Muscle of arm (tissue), 12 donors: Measurements from ENCODE around the gene HACD3. TPM values are rescaled to one million over a fixed set of nuclear protein-coding genes. Genes with fewer than 3 reads are reported as not detected.
A peak's percentile ranks its signal among the peaks of the same experiment; 100 is the strongest.
"Not testable (repeated sequence)": the region's sequence is repeated elsewhere in the genome, so short reads cannot be mapped to it uniquely, and the experiment has no call there.

ENCODE experiments used
- DNase-seq: peaks from one replicate; pipeline ENCODE4 v3.0.0-alpha.2; 2013
- polyA plus RNA-seq, 12 donors: library from polyadenylated mRNA; unstranded; fragments of 120-200 nt; gene quantifications; one replicate each; pipeline ENCODE4 v1.2.1, GENCODE V29; 2013; ENCODE audit not compliant: insufficient read length in 12 of 12

Gene HACD3
- polyA plus RNA-seq, 12 donors, result 36.9 to 61.7 (median 51.4) TPM; not detected in 1

DNA sequence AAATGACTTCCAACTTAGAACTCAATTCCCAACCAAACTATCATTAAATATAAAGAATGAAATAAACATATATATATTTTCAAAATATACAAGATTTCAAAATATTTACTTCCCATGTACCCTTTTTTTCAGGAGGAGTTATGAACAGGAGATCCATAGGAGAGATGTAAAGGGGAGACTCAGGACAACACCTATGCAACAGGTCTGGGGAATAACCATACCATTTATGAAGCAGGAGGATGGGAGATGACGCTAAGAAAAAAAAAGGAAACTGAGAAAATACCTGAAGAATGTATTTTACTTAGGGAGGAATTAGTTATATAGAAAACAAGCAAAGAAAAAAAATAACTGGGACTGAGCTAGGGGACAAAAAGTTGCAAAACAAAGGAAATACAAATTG is 56.8 kb downstream of the HACD3 start:
- no peak for DNase-seq

DNA sequence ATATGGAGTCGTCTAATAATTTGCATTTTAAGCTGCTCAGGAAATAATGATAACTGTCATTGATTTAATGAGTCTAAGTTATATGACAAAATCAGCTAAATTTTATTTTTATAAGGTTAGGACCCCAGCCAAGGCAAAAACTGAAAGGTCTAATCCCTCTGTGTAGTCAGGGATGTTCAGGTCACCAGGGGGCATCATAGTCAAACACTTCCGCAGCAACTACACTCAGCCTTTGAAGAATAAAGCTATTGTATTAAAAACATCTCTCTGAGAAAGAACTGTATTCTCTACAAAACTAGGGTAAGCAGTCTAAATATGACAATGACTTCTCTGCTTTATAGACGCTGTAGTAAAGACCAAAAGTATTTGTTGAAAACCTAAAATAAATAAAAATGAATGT is 65.7 kb downstream of the HACD3 start:
- no peak for DNase-seq

- DNase-seq, result no peak
Measured at GRCh38 chr15:65598468-65598867, 68.2 kb downstream of the HACD3 start.

DNA sequence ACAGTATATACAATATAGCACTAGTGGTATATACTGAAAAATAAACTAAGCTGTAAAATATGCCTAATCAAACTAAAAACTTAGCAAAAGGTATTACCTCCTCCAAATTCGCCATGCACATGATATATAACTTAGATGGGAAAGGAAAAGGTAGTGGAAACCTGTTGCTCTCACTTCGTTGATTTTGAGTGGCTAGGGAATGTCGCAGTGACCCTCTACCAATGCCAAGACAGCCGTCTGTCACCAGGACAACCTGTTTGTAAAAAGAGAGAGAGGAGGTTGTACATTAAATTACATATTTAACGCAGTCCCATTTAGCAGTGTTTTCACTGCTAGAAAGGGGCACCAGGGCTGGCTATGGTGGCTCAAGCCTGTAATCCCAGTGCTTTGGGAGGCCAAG is 69.4 kb downstream of the HACD3 start:
- no peak for DNase-seq

DNA sequence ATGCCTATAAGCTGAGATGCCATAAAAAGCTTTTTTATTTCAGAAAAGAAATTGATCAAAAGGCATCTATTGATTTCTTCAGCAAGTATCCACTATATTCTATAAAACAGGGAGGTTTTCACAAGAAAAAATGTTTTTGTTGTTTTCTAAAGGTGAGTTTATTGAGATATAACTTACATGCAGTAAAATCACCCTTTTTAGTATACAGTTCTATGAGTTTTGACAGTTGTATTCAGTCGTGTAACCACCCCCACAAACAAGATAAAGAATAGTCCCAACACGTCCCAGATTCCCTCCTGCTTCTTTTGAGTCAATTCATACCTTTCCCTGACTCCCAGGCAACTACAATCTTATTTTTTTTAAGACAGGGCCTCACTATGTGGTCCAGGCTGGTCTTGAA is 72.9 kb downstream of the HACD3 start:
- no peak for DNase-seq

DNA sequence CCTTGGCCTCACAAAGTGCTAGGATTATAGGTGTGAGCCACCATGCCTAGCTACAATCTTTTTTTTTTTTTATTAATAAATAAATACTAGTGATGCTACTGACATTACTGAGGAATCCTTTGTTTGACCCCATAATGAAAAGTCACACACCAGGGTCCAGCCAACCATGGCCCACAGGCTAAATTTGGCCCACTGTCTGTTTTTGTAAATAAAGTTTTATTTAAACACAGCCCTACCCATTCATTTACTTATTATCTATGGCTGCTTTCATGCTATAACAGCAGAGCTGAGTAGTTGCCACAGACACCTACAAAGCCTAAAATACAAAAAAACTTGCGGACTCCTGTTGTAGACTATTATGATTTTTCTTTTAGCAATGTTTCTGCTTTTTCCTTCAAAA is 73.3 kb downstream of the HACD3 start:
- DNase-seq, result no peak

- peak; percentile 97 for DNase-seq
Measured at GRCh38 chr15:65610871-65611718, 80.8 kb downstream of the HACD3 start, which contains the start of gene INTS14. Gene INTS14 (minus strand): TSS chr15:65611131. CDS start chr15:65607380, 3,751 bp downstream.

- no peak for DNase-seq
Measured at GRCh38 chr15:65611888-65612615, 81.8 kb downstream of the HACD3 start.

DNA sequence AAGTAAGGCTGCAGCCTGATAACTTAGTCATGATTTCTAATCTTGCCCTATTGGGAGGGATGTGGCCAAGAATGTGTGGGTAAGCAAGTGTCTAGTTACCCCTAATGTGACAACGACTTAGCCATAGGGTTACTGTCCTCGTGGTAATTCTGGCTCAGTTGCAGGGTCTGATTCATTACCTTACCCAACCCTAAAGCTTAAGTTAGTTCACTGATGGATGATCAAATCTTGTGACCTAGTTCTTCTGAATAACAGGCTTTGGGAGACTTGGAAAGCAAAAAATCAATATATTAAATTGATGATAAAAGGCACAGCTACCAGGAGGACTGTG is 82.3 kb downstream of the HACD3 start:
- no peak for DNase-seq

DNA sequence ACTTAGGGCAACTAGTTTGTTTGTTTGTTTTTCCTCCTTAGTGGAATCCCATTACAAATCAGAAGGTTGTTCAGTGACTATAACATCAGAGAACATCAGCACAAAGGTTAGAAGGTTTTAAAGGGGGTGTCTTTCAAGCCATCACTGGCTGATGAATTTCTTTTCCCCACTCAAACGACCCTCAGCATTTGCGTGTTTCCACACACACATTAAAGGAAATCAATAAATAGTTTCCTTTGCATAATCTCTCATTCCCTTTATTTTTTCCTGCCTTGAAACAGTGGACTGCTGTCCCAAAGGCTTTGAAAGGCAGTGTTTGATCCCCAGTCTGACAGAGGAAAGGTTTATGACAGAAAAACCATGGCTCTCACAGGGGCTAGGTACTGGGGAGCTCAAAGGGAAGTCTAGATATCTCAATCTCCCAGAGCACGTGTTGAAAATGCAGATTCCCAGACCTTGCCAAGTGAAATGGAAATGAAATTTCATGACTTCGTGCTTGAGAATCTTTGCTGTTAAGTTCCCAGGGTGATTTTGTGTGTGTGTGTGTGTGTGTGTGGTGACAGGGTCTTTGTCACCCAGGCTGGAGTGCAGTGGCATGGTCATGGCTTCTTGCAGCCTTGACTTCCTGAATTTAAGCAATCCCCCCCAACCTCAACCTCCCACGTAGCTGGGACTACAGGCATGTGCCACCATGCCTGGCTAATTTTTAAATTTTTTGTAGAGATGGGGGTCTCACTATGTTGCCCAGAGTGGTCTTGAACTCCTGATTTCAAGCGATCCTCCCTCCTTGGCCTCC is 82.9 kb downstream of the HACD3 start:
- DNase-seq, result no peak

GRCh38 chr15:65615887-65616286 is 85.6 kb downstream of the HACD3 start:
- DNase-seq, result not testable (repeated sequence)

DNA sequence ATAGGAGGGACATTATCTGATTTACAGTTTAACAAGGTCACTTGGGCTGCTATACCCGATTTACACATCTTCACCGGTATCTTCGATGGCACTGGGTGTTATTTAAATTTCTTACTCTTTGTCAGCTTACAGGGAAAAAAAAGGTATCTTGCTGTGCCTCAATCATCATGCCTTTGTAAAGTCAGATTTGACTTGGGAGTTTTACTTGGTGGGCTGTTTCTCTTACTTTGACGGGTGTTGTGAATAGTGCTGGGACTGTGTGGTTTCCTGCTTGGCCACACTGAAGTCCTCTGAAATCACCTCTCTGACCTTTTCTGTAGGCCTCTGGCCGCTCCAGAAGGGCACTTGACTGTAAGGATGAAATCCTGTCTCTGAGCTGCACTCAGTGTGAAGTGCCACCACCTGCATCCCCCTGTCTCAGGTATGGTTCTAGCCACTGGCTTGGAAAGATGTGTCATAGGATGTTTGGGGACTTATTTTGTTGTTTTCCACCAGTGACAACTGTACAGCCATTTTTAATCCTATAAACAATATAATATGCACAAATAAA is 88.4 kb downstream of the HACD3 start:
- DNase-seq, result no peak

DNA sequence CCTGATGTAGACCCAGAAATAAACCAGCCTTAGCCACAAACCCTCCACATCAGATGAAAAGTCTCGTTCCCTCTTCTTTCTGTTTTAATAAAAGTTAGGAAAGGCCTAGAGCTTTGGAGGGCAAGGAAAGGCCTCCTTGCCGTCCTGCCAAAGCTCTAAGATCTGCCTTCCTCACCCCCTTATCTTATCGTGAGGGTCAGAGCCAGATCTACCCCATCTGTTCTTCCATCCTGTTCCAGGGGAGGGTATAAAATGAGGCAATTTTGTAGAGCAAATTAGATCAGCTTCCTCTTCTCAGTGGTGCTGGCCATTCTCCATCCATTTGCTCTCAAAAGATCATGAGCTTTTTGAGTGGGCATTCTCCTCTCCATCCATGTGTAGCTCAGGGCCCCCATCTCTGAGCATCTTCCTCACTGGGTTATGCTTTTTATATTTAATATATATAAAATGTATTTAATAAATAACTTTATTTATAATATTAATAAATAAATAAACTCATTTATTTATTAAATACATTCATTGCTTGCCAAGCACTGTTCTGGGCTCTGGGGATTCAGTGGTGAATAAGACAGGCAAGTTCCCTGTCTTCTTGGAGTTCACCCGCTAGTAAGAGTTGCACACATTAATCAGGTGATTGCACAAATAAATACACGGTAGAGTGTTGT is 89.5 kb downstream of the HACD3 start:
- no peak for DNase-seq

GRCh38 chr15:65620833-65621232 is 90.6 kb downstream of the HACD3 start:
- DNase-seq, result no peak

DNA sequence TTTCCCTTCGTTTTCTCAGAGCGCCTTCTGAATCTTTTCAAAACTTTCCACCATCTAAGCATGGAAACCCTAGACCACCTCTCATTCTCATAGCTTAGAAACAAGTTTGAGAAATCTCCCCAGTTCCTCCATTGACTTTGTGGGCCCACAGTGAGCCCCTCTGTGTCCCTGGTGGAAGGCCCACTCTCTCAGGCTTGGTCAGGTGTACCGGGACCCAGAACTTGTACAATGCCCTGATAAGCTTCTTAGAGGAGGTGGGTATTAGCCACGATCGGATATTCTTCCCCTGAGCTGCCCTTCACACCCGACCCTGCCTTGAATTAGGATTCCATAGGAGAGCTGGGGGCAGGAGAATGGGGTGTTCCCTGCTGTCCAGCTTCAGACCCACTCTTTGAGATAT is 91.4 kb downstream of the HACD3 start, which contains the start of gene SLC24A1:
Gene SLC24A1 (plus strand): TSS at position 301 of the 400 bp plus-strand sequence. CDS start 2,143 bp downstream, outside the sequence.
- DNase-seq, result no peak

DNA sequence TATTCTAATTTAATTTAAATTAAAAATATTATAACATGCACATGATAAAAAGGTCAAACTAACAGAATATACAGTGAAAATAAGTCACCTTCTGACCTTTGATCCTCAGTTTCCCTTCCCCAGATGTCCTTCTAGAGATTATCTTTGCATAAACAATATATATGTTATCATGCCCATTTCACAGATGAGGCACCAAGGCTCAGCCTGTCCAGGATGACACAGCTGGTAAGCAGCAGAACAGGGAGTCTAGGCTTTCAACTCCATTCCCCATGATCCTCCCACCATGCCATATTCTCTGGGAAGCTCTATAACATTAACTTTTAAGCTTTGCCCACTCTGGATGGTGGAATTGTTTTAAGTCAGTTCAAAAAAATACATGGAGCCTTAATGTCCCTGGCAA is 92.8 kb downstream of the HACD3 start:
- no peak for DNase-seq

- DNase-seq, result no peak
Measured at GRCh38 chr15:65626856-65627255, 96.6 kb downstream of the HACD3 start.
